ENCODE data around the gene BRI3. TPM values are rescaled to one million over a fixed set of nuclear protein-coding genes. Genes with fewer than 3 reads are reported as not detected.

The BRI3 gene
- total RNA-seq, 2 donors from 2014 or later = 193 to 210 TPM

DNA sequence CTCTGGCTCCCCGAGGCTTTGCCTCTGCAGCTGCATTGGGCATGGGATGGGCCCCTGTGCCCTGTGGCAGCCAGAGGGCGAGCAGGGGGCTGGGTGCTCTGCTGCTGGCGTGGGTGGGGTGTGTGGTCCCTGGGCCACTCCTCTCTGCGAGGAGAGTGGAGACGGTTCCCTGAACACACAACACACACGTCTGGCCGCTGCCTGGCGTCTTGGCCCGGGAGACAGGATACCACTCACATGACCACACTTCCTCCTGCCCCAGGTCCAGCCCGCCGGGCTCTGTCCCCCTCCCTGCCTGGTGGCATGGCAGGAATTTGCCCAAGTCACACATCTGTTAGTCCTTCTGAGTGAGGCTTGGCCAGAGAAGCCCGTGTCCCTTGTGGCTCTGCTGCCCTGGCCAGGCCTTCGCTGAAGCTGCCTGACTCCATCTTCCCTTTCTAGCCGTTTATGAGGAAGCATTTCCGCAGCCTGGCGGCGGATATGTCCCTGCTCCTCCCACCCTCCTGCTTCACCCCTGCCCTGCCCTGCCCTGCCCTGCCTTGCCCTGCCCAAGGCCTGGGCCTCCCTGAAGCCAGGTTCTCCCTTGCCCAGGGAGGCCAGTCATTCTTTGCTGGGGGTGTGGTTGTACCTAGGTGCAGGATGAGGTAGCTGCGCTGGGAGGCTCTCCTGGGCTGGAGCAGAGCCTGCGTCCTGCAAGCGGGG is 3.0 kb downstream of the BRI3 start:
- ATAC-seq (peak; percentile 51), DNase-seq (peak; percentile 85 to 95)
- intact Hi-C loops (cut with DNase I, micrococcal nuclease) = no loop called here

GRCh38 chr7:98285157-98286092 is 3.9 kb downstream of the BRI3 start:
- ATAC-seq = no peak
- peak in 1 of 2 donors; percentile 42 for DNase-seq
- intact Hi-C loops (cut with DNase I, micrococcal nuclease) = no loop called here

- DNase-seq = peak; percentile 57 to 60
- ATAC-seq = no peak
- intact Hi-C loops (cut with DNase I, micrococcal nuclease) = no loop called here
Observed at GRCh38 chr7:98286093-98286539, 4.6 kb downstream of the BRI3 start.

DNA sequence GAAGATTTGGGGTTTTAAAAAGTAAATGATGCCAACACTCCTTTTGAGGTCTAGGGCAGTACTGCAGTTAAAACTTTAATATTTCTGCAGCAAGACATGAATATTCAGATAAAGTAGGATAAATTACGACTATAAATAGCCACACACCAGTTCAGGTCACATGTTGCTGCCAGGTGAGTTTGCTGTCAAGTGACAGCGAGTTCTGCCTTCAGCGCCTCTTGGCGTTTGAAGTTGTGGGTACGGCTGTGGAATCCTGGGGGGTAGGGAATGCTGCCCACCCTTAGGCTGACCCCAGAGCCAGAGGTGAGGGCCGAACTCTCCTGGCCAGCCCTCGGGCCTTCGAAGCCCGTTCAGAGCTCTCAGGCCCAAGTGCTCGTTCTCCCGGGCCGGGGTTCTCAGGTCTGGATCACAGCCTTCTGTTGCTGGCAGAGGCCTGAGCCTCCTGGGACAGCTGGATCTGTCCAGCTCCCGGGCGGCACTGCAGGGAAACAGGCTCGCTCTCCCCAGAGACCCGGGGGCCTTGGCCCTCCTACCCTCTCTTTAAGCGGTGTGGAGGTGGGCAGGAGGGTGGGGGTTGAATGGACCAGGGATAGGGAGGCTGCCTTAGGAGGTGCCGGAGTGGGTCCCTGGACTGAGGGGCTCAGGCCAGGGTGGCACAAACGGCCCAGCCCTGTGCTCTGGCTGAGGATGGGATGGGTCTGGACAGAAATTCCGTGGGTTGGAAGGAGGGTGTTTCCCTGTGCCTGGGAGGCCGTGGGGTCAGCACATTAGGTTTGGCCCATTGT is 5.4 kb downstream of the BRI3 start:
- intact Hi-C loops (cut with DNase I, micrococcal nuclease) = no loop called here
- no peak for DNase-seq
- ATAC-seq = no peak

DNA sequence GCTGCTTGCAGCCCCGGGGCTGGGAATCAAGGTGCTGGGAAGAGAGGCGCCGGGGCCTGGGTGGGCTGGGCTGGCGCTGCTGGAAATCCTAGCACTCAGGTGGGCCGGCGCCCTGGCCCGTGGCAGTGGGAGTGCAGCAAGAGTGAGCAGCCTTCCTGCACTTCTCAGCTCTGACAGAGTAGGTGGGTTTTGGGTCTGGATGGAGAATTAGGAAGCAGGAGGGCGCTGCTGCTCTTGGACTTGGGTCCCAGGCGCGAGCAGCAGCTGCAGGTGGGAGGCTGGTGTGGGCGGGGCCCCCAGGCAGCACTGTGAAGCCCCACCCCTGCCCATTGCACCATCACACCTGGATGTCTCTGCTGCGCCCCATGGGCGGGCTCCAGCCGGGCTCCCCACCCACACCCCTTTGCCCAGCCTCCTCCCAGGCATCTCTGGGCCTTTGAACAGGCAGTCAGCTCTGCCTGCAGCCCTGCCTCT is 6.0 kb downstream of the BRI3 start:
- intact Hi-C loops (cut with DNase I, micrococcal nuclease) = no loop called here
- DNase-seq (peak; percentile 89 to 91), ATAC-seq (peak; percentile 68)

GRCh38 chr7:98288064-98288823 is 6.8 kb downstream of the BRI3 start:
- intact Hi-C loops (cut with DNase I, micrococcal nuclease) = no loop called here
- DNase-seq (no peak), ATAC-seq (no peak)

GRCh38 chr7:98289333-98289875 is 7.9 kb downstream of the BRI3 start:
- ATAC-seq = no peak
- intact Hi-C loops (cut with DNase I, micrococcal nuclease) = no loop called here
- DNase-seq = no peak

GRCh38 chr7:98291717-98292116 is 10.2 kb downstream of the BRI3 start:
- ATAC-seq (no peak), DNase-seq (no peak)
- intact Hi-C loops (cut with DNase I, micrococcal nuclease) = no loop called here

- ATAC-seq = no peak
- DNase-seq = no peak
- intact Hi-C loops (cut with DNase I, micrococcal nuclease) = no loop called here
Observed at GRCh38 chr7:98293265-98293664, 11.8 kb downstream of the BRI3 start.

DNA sequence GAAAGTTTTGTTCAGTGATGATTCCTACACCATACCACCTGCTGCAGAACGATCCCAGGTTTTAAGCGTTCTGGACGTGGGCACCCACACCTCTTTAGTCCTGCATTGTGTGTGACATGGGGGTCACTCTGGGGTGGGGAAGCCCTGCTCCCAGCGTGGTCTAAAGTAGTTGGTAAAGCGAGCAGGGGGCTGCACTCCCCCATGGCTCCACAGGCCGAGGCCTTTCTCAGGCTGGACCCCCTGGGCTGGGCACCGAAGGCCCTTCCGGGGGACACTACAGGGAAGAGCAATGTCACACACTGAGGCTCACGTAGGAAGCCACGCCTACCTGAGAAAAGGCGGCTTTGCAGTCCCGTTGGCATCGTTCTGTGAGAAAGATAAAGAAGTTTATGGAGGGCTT is 12.3 kb downstream of the BRI3 start:
- ATAC-seq (no peak), DNase-seq (no peak)
- intact Hi-C loops (cut with DNase I, micrococcal nuclease) = no loop called here

DNA sequence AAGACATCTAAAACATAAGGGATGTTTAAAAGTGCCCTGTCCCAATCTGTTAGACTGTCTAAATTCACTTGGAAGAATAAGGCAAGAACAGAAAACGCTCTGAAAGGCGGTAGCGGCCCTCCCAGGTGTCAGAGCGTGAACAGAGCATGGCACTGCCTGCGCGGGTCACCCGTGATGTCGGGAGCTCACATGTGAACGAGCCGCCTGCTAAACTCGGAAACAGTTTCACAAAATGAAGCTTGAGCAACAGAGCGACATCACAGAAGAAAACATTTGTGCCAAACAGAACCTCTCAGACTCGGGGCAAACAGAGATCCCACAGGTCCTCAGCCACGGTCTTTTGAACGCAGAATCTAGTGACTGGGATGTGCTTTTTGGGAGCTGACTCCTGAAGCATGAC is 12.8 kb downstream of the BRI3 start:
- intact Hi-C loops (cut with DNase I, micrococcal nuclease) = no loop called here
- no peak for ATAC-seq
- no peak for DNase-seq

DNA sequence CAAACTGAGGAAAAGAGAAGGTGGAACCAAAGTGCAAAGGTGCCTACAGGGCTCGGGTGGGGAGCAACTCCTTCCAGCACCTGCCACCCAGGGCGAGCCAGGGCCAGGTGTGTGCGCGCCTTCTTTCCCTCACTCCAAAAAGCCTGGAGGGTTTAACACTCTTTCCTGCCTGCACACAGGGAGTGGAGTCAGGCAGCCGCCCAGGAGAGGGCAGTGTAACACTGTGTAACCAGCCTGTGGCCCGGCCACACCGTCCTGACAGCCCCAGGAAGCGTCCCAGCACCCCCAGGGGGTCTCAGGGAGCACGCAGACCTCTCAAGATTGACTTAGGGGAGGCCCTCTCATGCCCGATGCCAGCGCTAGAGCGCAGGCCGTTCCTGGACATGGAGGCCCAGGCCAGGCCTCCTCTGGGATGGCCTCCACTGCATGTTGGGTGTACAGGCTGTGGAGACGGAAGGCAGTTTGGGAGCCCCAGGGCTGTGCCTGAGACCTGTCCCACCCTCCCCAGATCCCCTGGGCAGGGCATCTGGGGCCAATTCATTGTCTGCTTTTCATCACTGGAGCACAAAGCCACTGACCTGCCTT is 13.4 kb downstream of the BRI3 start:
- intact Hi-C loops (cut with DNase I, micrococcal nuclease) = no loop called here
- DNase-seq (peak in 1 of 2 donors; percentile 73), ATAC-seq (peak; percentile 80)

DNA sequence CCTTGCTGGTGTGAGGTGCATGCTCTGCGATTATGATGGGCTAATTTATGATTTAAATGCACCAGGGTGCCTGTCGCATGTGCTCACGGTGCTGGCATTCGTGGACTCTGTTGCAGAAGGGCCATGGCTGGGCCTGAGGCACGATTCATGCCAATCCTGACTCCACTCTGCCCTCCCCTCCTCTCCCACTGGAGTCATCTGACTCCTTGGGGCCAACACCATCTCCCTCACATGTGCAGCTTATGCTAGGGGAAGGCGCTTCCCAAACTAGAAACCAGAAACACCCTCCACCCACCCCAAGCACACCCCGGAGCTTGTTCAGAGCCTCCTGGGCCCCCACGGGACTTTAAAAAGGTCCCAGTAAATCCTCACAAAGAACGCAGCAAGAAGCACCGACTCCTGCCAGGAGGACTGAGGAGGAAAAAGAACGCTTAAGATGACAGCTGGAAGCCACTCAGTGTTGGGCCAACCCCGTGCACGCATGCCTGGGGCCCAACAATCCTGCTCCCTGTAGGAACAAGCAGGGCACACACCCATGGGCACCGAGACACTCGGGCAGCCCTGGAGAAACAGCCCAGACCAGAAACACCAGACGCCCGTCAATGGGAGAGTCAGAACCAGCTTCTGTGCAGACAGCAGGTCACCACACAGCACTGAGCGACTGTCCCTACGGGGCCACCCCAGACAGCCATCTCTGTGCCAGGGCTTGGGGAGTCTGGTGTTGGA is 14.1 kb downstream of the BRI3 start:
- ATAC-seq (no peak), DNase-seq (no peak)
- intact Hi-C loops (cut with DNase I, micrococcal nuclease) = no loop called here

DNA sequence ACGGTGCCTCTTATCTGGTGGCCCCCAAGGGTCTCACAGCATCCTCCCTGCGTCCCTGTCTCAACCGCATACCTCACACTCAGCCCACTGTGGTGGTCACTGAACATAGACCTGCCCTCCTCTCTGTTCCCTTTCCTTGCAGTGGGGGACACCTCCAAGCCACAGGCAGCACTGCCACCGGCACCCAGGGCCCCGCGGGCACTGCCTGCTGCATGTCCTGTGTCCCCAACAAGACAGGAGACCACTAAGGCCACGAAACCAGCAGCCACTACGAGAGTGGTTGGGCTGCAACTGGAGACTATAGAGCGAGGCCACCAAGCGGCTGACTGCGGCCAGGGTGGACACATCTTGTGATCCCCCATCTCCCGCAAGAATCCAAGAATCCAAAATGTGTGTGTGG is 15.3 kb downstream of the BRI3 start:
- intact Hi-C loops (cut with DNase I, micrococcal nuclease) = no loop called here
- DNase-seq = no peak

GRCh38 chr7:98297626-98298286 is 16.3 kb downstream of the BRI3 start:
- intact Hi-C loops (cut with DNase I, micrococcal nuclease) = no loop called here
- DNase-seq = no peak
- ATAC-seq = no peak

More for the DNA sequence above, 15.3 kb downstream of the BRI3 start:
- no peak for ATAC-seq

DNA sequence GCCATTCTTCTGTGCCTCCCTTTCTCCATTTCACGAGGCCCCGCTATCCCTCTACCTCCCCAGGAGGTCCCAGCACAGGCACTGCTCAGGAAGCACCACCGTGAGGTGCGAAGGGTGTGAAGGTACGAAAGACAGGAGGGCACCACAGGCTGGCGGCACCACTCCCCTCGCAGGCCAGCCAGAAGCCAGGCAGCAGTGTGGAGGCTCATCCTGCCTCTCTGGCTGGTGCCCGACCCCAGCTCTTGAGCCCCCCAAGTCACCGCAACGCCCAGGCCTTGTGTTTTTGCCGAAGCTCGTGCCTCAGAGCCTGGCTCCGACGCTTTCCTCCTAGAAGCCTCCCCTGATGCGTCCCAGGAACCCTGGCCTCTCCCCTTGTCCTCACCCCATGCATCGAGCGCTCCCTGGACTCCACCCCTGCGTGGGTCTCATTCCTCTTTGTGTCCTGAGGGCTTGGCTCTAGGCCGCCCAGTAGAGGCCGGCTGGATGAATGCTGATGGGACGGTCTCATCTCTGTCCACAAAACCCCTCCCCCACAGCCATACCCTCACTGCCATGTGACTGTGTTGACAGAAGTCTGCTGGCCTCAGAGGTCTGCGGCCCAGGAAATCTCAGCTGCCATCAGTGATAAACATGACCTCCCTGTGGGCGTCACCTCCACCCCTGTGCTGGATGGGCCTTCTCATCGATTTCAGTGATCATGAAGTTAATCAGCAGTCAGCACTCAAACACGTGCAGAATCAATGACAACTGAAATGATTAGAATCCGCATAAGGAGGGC is 19.3 kb downstream of the BRI3 start:
- intact Hi-C loops (cut with DNase I, micrococcal nuclease) = no loop called here
- ATAC-seq (no peak), DNase-seq (no peak)

All from left colon (tissue), 2 donors.